PC-3 (cell line): ENCODE measurements around the gene POLR1A. TPM values are rescaled to one million over a fixed set of nuclear protein-coding genes. Genes with fewer than 3 reads are reported as not detected.

Experiments used
- ATAC-seq: fragments of 200-7000 bp; cut with Tn5 transposase; 2 replicates; pipeline ENCODE4 v1.9.1; 2020; ENCODE audit warnings: mild to moderate bottlenecking, moderate library complexity
- BruUV-seq: library from RNA; stranded (reverse); fragments of 400-500 nt; replicated peaks from 2 replicates; lab custom pipeline; 2021; lab: Mats Ljungman, UMichigan
- CTCF ChIA-PET: fragments of 300-600 bp; sonication (Branson Sonifier 250); formaldehyde crosslinking; loops from one replicate; lab custom pipeline; 2022; ENCODE audit warnings: antibody characterized with exemption; lab: Charles Lee
- POLR2A ChIA-PET: fragments of 300-600 bp; sonication (Branson Sonifier 250); formaldehyde crosslinking; loops from one replicate; lab custom pipeline; 2022; ENCODE audit warnings: antibody characterized with exemption; ENCODE audit not compliant: unreplicated experiment; lab: Charles Lee
- DNase-seq: peaks from one replicate; pipeline ENCODE4 v3.0.0-alpha.2; 2015
- H2AFZ ChIP-seq: fragments of 300-600 bp; sonication (generic); 2 replicates; pipeline ENCODE4 v1.6.0; 2016; ENCODE audit warnings: antibody characterized with exemption, low read length
- H3F3A ChIP-seq: fragments of 300-600 bp; sonication (generic); one replicate; pipeline ENCODE4 v1.6.0; 2017; ENCODE audit warnings: antibody characterized with exemption, low read length, control low read depth, mild to moderate bottlenecking; ENCODE audit not compliant: unreplicated experiment
- H3K27ac ChIP-seq: fragments of 300-600 bp; sonication (generic); 2 replicates; pipeline ENCODE4 v1.5.1; 2016; ENCODE audit warnings: mild to moderate bottlenecking, low read length
- H3K27me3 ChIP-seq: fragments of 300-600 bp; sonication (generic); 2 replicates; pipeline ENCODE4 v1.6.1; 2016; ENCODE audit warnings: low read length, mixed read lengths
- H3K36me3 ChIP-seq: fragments of 300-600 bp; sonication (generic); 2 replicates; pipeline ENCODE4 v1.6.1; 2016; ENCODE audit warnings: low read depth, mixed run types, low read length, mixed read lengths
- H3K4me1 ChIP-seq: fragments of 300-600 bp; sonication (generic); 2 replicates; pipeline ENCODE4 v1.5.1; 2016; ENCODE audit warnings: low read length; ENCODE audit not compliant: insufficient read depth
- H3K4me2 ChIP-seq: fragments of 300-600 bp; sonication (generic); 2 replicates; pipeline ENCODE4 v1.6.0; 2016; ENCODE audit warnings: low read length
- H3K4me3 ChIP-seq: fragments of 300-600 bp; sonication (generic); 2 replicates; pipeline ENCODE4 v1.5.1; 2016; ENCODE audit warnings: mild to moderate bottlenecking, low read length, mixed read lengths
- H3K79me2 ChIP-seq: fragments of 300-600 bp; sonication (generic); 2 replicates; pipeline ENCODE4 v1.6.1; 2017; ENCODE audit warnings: low read length, mixed read lengths
- H3K9ac ChIP-seq: fragments of 300-600 bp; sonication (generic); 2 replicates; pipeline ENCODE4 v1.6.0; 2016; ENCODE audit warnings: mild to moderate bottlenecking, low read length
- H3K9me2 ChIP-seq: fragments of 300-600 bp; sonication (generic); replicated peaks from 2 replicates; pipeline ENCODE4 v1.6.1; 2016; ENCODE audit warnings: mixed run types, low read length, mixed read lengths
- H3K9me3 ChIP-seq: fragments of 300-600 bp; sonication (generic); 2 replicates; pipeline ENCODE4 v1.6.1; 2016; ENCODE audit warnings: low read length, mixed read lengths
- H4K20me1 ChIP-seq: fragments of 300-600 bp; sonication (generic); 2 replicates; pipeline ENCODE4 v1.6.1; 2016; ENCODE audit warnings: low read length, mixed read lengths
- CTCF ChIP-seq: fragments of 300-600 bp; sonication (generic); conservative IDR thresholded peaks from 2 replicates; pipeline ENCODE4 v1.5.1; 2017; ENCODE audit warnings: antibody characterized with exemption, low read depth, mild to moderate bottlenecking, low read length
- EZH2 ChIP-seq: fragments of 300-600 bp; sonication (generic); IDR thresholded peaks from one replicate; pipeline ENCODE4 v1.6.1; 2017; ENCODE audit warnings: antibody characterized with exemption, mild to moderate bottlenecking, low read length; ENCODE audit not compliant: unreplicated experiment
- EZH2phosphoT487 ChIP-seq: fragments of 300-600 bp; sonication (generic); IDR thresholded peaks from 2 replicates; pipeline ENCODE4 v1.6.1; 2018; ENCODE audit warnings: mild to moderate bottlenecking, antibody characterized with exemption, low read length, borderline replicate concordance
- intact Hi-C: fragments of 100-400 bp; cut with micrococcal nuclease; formaldehyde crosslinking; loops from 2 replicates; pipeline ENCODE4 v1.9.0; 2023
- total RNA-seq: library from RNA; depleted of rRNA; stranded (reverse); fragments of >200 nt; gene quantifications from 2 replicates; pipeline ENCODE4 v1.2.3, GENCODE V29; 2014

The POLR1A gene
- total RNA-seq, 1 experiment from 2014 or later, result 25.1 TPM

- BruUV-seq, result no TSS peak
- no peak overlapping the region for H2AFZ ChIP-seq
- ATAC-seq (no peak), DNase-seq (no peak)
- H3K79me2 ChIP-seq, result no peaks in the 10 kb centered on the region
- intact Hi-C loops, result no loop called here
- no peaks in the 10 kb centered on the region for H3F3A ChIP-seq
- no peak overlapping the region for H3K4me3 ChIP-seq
- H3K36me3 ChIP-seq, result peaks cover 63% of the 10 kb centered on the region
- H3K9me2 ChIP-seq, result no peaks in the 10 kb centered on the region
- no peak overlapping the region for H3K4me2 ChIP-seq
- TF ChIP-seq EZH2phosphoT487 (no peak), CTCF (no peak), EZH2 (no peak)
- no peaks in the 10 kb centered on the region for H4K20me1 ChIP-seq
- ChIA-PET POLR2A (no interaction called here), CTCF (no interaction called here)
- H3K27ac ChIP-seq, result no peak overlapping the region
- no peak overlapping the region for H3K9ac ChIP-seq
- H3K9me3 ChIP-seq, result no peaks in the 10 kb centered on the region
- no peaks in the 10 kb centered on the region for H3K4me1 ChIP-seq
- no peaks in the 10 kb centered on the region for H3K27me3 ChIP-seq
Measured at GRCh38 chr2:86031606-86032005, 74.1 kb downstream of the POLR1A start.

GRCh38 chr2:86031151-86031550 lies 74.5 kb downstream of the POLR1A start:
- H3K9me2 ChIP-seq, result no peaks in the 10 kb centered on the region
- no peaks in the 10 kb centered on the region for H3K79me2 ChIP-seq
- no peaks in the 10 kb centered on the region for H3K4me1 ChIP-seq
- H3K27ac ChIP-seq, result no peak overlapping the region
- H3K36me3 ChIP-seq, result peaks cover 64% of the 10 kb centered on the region
- no TSS peak for BruUV-seq
- H3K9ac ChIP-seq, result no peak overlapping the region
- no peak overlapping the region for H3K4me3 ChIP-seq
- TF ChIP-seq EZH2 (no peak), EZH2phosphoT487 (no peak), CTCF (no peak)
- ChIA-PET POLR2A (no interaction called here), CTCF (no interaction called here)
- no peak overlapping the region for H3K4me2 ChIP-seq
- intact Hi-C loops, result no loop called here
- no peaks in the 10 kb centered on the region for H3K9me3 ChIP-seq
- H3K27me3 ChIP-seq, result no peaks in the 10 kb centered on the region
- ATAC-seq (no peak), DNase-seq (no peak)
- H4K20me1 ChIP-seq, result no peaks in the 10 kb centered on the region
- no peaks in the 10 kb centered on the region for H3F3A ChIP-seq
- H2AFZ ChIP-seq, result no peak overlapping the region

GRCh38 chr2:86029873-86030272 lies 75.8 kb downstream of the POLR1A start:
- CTCF ChIA-PET, result no interaction called here
- no peak overlapping the region for H3K4me3 ChIP-seq

More at GRCh38 chr2:86029873-86030272, 75.8 kb downstream of the POLR1A start:
- H3K27me3 ChIP-seq, result no peaks in the 10 kb centered on the region
- H3K9me2 ChIP-seq, result no peaks in the 10 kb centered on the region
- H3K27ac ChIP-seq, result no peak overlapping the region
- POLR2A ChIA-PET, result no interaction called here
- no peaks in the 10 kb centered on the region for H3K79me2 ChIP-seq
- no TSS peak for BruUV-seq
- no peaks in the 10 kb centered on the region for H4K20me1 ChIP-seq
- ATAC-seq, result no peak
- no peak overlapping the region for H2AFZ ChIP-seq
- intact Hi-C loops, result no loop called here
- TF ChIP-seq CTCF (no peak), EZH2phosphoT487 (no peak), EZH2 (no peak)
- no peak overlapping the region for H3K9ac ChIP-seq
- H3K9me3 ChIP-seq, result no peaks in the 10 kb centered on the region
- H3K36me3 ChIP-seq, result peaks cover 68% of the 10 kb centered on the region
- no peaks in the 10 kb centered on the region for H3K4me1 ChIP-seq
- H3F3A ChIP-seq, result no peaks in the 10 kb centered on the region
- DNase-seq, result no peak
- H3K4me2 ChIP-seq, result no peak overlapping the region
